HEK293 (cell line): ENCODE results near the gene HERC2.
A peak's percentile ranks its signal among the peaks of the same experiment; 100 is the strongest.

ENCODE experiments used
- CTCF ChIA-PET: fragments of 350-600 bp; formaldehyde crosslinking; extraction: SDS; loops from one replicate; lab custom pipeline; 2021; ENCODE audit warnings: antibody characterized with exemption; lab: Yijun Ruan, JAX
- POLR2A ChIA-PET: fragments of 300-600 bp; formaldehyde crosslinking; extraction: SDS; loops from one replicate; lab custom pipeline; 2020; ENCODE audit warnings: antibody characterized with exemption, inconsistent platforms; lab: Yijun Ruan, JAX
- H3K27ac ChIP-seq: fragments of 200-500 bp; sonication (Bioruptor generic); 2 replicates; pipeline ENCODE4 v1.5.1; 2014; ENCODE audit warnings: low read depth, low read length, control low read depth, inconsistent platforms; ENCODE audit errors: extremely low read depth
- H3K36me3 ChIP-seq, 2 experiments: fragments of 200-500 bp in 1 of 2; sonication (Bioruptor generic) in 1 of 2; 1 replicate in 1 of 2; 2 replicates in 1 of 2; pipeline ENCODE4 v1.5.1; 2014 to 2017; ENCODE audit warnings: inconsistent platforms in 2 of 2, low read length in 2 of 2; ENCODE audit not compliant: control insufficient read depth in 2 of 2, insufficient read depth in 1 of 2
- H3K4me1 ChIP-seq: fragments of 200-500 bp; sonication (Bioruptor generic); 2 replicates; pipeline ENCODE4 v1.5.1; 2014; ENCODE audit warnings: mild to moderate bottlenecking, low read length, inconsistent platforms; ENCODE audit not compliant: control insufficient read depth, insufficient read depth
- H3K4me3 ChIP-seq: 2 replicates; pipeline ENCODE4 v1.5.1; 2011; ENCODE audit warnings: low read depth, mild to moderate bottlenecking, control low read depth, low read length, moderate library complexity
- H3K9me3 ChIP-seq: fragments of 200-500 bp; sonication (Bioruptor generic); 2 replicates; pipeline ENCODE4 v1.5.1; 2014; ENCODE audit warnings: low read depth, low read length, inconsistent platforms; ENCODE audit not compliant: control insufficient read depth, insufficient read depth
- ATF2 ChIP-seq: fragments of 450-650 bp; formaldehyde crosslinking; IDR thresholded peaks from 2 replicates; pipeline ENCODE4 v1.5.1; 2016; ENCODE audit warnings: missing biosample characterization, missing genetic modification characterization, low read depth
- GLIS1 ChIP-seq: fragments of 450-650 bp; formaldehyde crosslinking; IDR thresholded peaks from 2 replicates; pipeline ENCODE4 v1.5.1; 2016; ENCODE audit warnings: missing biosample characterization, missing genetic modification characterization
- KLF1 ChIP-seq: fragments of 450-650 bp; formaldehyde crosslinking; IDR thresholded peaks from 2 replicates; pipeline ENCODE4 v1.5.1; 2016; ENCODE audit warnings: missing biosample characterization, missing genetic modification characterization
- SP7 ChIP-seq: fragments of 450-650 bp; formaldehyde crosslinking; IDR thresholded peaks from 2 replicates; pipeline ENCODE4 v1.5.1; 2016; ENCODE audit warnings: missing biosample characterization, missing genetic modification characterization
- ZBTB7A ChIP-seq: fragments of 450-650 bp; formaldehyde crosslinking; IDR thresholded peaks from 2 replicates; pipeline ENCODE4 v1.5.1; 2016; ENCODE audit warnings: low read depth, missing biosample characterization, missing genetic modification characterization
- ZNF114 ChIP-seq: fragments of 450-650 bp; formaldehyde crosslinking; IDR thresholded peaks from 2 replicates; pipeline ENCODE4 v1.5.0; 2017; ENCODE audit warnings: missing biosample characterization, missing genetic modification characterization
- ZNF138 ChIP-seq: fragments of 450-650 bp; formaldehyde crosslinking; IDR thresholded peaks from 2 replicates; pipeline ENCODE4 v1.5.1; 2016; ENCODE audit warnings: missing biosample characterization, missing genetic modification characterization, borderline replicate concordance
- ZNF18 ChIP-seq: fragments of 450-650 bp; formaldehyde crosslinking; IDR thresholded peaks from 2 replicates; pipeline ENCODE4 v1.5.1; 2016; ENCODE audit warnings: missing biosample characterization, missing genetic modification characterization
- ZNF202 ChIP-seq: fragments of 450-650 bp; formaldehyde crosslinking; IDR thresholded peaks from 2 replicates; pipeline ENCODE4 v1.5.1; 2016; ENCODE audit warnings: missing biosample characterization, missing genetic modification characterization, borderline replicate concordance
- ZNF335 ChIP-seq: fragments of 450-650 bp; formaldehyde crosslinking; conservative IDR thresholded peaks from 2 replicates; pipeline ENCODE4 v1.5.1; 2016; ENCODE audit warnings: missing biosample characterization, missing genetic modification characterization
- ZNF341 ChIP-seq: fragments of 450-650 bp; formaldehyde crosslinking; IDR thresholded peaks from 2 replicates; pipeline ENCODE4; 2016; ENCODE audit warnings: low read depth, missing biosample characterization, missing genetic modification characterization
- ZNF549 ChIP-seq: fragments of 450-650 bp; IDR thresholded peaks from 2 replicates; pipeline ENCODE4 v1.5.1; 2018; ENCODE audit warnings: missing biosample characterization, missing genetic modification characterization, mild to moderate bottlenecking, inconsistent platforms, moderate library complexity
- ZNF571 ChIP-seq: fragments of 450-650 bp; formaldehyde crosslinking; IDR thresholded peaks from 2 replicates; pipeline ENCODE4 v1.5.0; 2017; ENCODE audit warnings: missing biosample characterization, missing genetic modification characterization
- ZNF610 ChIP-seq: fragments of 450-650 bp; formaldehyde crosslinking; IDR thresholded peaks from 2 replicates; pipeline ENCODE4 v1.5.1; 2016; ENCODE audit warnings: missing biosample characterization, missing genetic modification characterization, borderline replicate concordance
- ZSCAN5A ChIP-seq: fragments of 450-650 bp; formaldehyde crosslinking; IDR thresholded peaks from 2 replicates; pipeline ENCODE4 v1.5.1; 2016; ENCODE audit warnings: missing biosample characterization, missing genetic modification characterization
- TF ChIP-seq, protein P1 (sequence below): fragments of 450-650 bp; formaldehyde crosslinking; IDR thresholded peaks from 2 replicates; pipeline ENCODE4 v1.5.1; 2017; ENCODE audit warnings: missing biosample characterization, missing genetic modification characterization
- TF ChIP-seq, protein P2 (sequence below): fragments of 450-650 bp; formaldehyde crosslinking; IDR thresholded peaks from 2 replicates; pipeline ENCODE4 v1.5.1; 2016; ENCODE audit warnings: missing biosample characterization, missing genetic modification characterization

The HERC2 gene

DNA sequence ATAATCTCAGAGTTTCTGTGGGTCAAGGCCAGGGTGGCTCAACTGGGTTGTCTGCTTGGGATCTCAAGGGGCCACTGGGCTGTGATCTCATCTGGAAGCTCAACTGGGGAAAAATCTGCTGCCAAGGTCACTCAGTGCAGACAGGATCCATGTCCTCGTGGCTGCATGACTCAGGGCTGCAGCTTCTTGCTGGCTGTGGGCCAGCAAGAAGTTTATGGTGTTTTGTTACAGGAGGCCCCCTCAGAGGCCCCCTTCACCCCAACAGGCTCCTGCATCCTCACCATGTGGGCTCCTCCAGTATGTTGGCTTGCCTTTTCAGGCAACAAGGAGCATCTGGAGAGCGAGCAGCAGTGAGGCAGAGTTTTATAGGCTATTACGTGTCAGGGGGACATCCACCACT is 237.4 kb downstream of the HERC2 start:
- no peaks in the 10 kb centered on the region for H3K9me3 ChIP-seq
- no peaks in the 10 kb centered on the region for H3K36me3 ChIP-seq
- ChIA-PET CTCF (interaction anchor here (1.1 to 1.2 kb wide), 2 partner anchors 14 to 15 kb away, joined by 3 read pairs; no protein-coding TSS in a partner anchor), POLR2A (no interaction called here)
- TF ChIP-seq ZNF18 (tag by site-specific recombination) (no peak), ZBTB7A (no peak), ZNF335 (tag by site-specific recombination) (0 out of 2 replicates have a peak, but pooled peaks have one; percentile 27), GLIS1 (tag by site-specific recombination) (peak; percentile 50; the same call in 1 of the 2 replicates)
- H3K4me3 ChIP-seq, result no peak overlapping the region
- no peaks in the 10 kb centered on the region for H3K4me1 ChIP-seq
- H3K27ac ChIP-seq, result no peak overlapping the region

- Histone ChIP-seq H3K27ac (no peak overlapping the region), H3K4me1 (no peaks in the 10 kb centered on the region), H3K9me3 (no peaks in the 10 kb centered on the region), H3K4me3 (no peak overlapping the region), H3K36me3 (no peaks in the 10 kb centered on the region)
- ChIA-PET POLR2A (interaction anchor here (1.1 kb wide), 1 partner anchor 16 kb away, joined by 3 read pairs; the partner anchor contains the start of gene OCA2), CTCF (no interaction called here)
- TF ChIP-seq ZNF114 (tag by site-specific recombination) (no peak), KLF1 (tag by site-specific recombination) (no peak), ZSCAN5A (tag by site-specific recombination) (no peak), ATF2 (no peak), ZNF341 (no peak), SP7 (tag by site-specific recombination) (no peak), ZNF202 (tag by site-specific recombination) (no peak), ZNF138 (tag by site-specific recombination) (no peak), ZNF610 (tag by site-specific recombination) (no peak), ZNF571 (no peak), ZNF549 (tag by site-specific recombination) (no peak)
- TF ChIP-seq, protein P1, sequence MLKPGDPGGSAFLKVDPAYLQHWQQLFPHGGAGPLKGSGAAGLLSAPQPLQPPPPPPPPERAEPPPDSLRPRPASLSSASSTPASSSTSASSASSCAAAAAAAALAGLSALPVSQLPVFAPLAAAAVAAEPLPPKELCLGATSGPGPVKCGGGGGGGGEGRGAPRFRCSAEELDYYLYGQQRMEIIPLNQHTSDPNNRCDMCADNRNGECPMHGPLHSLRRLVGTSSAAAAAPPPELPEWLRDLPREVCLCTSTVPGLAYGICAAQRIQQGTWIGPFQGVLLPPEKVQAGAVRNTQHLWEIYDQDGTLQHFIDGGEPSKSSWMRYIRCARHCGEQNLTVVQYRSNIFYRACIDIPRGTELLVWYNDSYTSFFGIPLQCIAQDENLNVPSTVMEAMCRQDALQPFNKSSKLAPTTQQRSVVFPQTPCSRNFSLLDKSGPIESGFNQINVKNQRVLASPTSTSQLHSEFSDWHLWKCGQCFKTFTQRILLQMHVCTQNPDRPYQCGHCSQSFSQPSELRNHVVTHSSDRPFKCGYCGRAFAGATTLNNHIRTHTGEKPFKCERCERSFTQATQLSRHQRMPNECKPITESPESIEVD (tag by site-specific recombination), result no peak
- TF ChIP-seq, protein P2, sequence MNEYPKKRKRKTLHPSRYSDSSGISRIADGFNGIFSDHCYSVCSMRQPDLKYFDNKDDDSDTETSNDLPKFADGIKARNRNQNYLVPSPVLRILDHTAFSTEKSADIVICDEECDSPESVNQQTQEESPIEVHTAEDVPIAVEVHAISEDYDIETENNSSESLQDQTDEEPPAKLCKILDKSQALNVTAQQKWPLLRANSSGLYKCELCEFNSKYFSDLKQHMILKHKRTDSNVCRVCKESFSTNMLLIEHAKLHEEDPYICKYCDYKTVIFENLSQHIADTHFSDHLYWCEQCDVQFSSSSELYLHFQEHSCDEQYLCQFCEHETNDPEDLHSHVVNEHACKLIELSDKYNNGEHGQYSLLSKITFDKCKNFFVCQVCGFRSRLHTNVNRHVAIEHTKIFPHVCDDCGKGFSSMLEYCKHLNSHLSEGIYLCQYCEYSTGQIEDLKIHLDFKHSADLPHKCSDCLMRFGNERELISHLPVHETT (tag by site-specific recombination), result no peak
These were observed 238.9 kb downstream of the HERC2 start for GRCh38 chr15:28082891-28083684.
